Measurements from ENCODE around the gene SYCN.

GRCh38 chr19:39223703-39224279 is 19.7 kb upstream of the SYCN start:
- TF ChIP-seq CTCF (IDR thresholded peaks at IDR 0.05; ENCODE audit: extremely low read depth in 1 of 2, insufficient read depth in 1 of 2, low read depth in 1 of 2, low read length in 2 of 2): no peak
- TF ChIP-seq POLR2A (IDR thresholded peaks at IDR 0.05; ENCODE audit: low read depth, low read length): no peak
- no peak for TF ChIP-seq MAX (IDR thresholded peaks at IDR 0.05; ENCODE audit: insufficient read depth, insufficient read length)
- TF ChIP-seq FOS (IDR thresholded peaks at IDR 0.05; ENCODE audit: borderline replicate concordance, insufficient read depth, low read length): no peak
